K562 (cell line): ENCODE measurements around the gene CCL3. TPM values are rescaled to one million over a fixed set of nuclear protein-coding genes. Genes with fewer than 3 reads are reported as not detected.

Source experiments
- ATAC-seq: fragments of 200-7000 bp; cut with Tn5 transposase; 3 replicates; pipeline ENCODE4 v1.9.1; 2020; ENCODE audit warnings: moderate library complexity
- BruUV-seq: library from RNA; stranded (reverse); fragments of 400-500 nt; replicated peaks from 2 replicates; lab custom pipeline; 2021; lab: Mats Ljungman, UMichigan
- CTCF ChIA-PET: fragments of 300-600 bp; formaldehyde crosslinking; extraction: SDS; loops from one replicate; lab custom pipeline; 2021; ENCODE audit warnings: low intra/inter-chr PET ratio; lab: Yijun Ruan, JAX
- POLR2A ChIA-PET: fragments of 300-600, 350-650 bp; sonication (Branson Sonifier 250); formaldehyde crosslinking; extraction: SDS; loops from one replicate; lab custom pipeline; 2021; ENCODE audit warnings: antibody characterized with exemption, inconsistent platforms; lab: Yijun Ruan, JAX
- DNase-seq, 4 experiments: peaks; one replicate each; pipeline versions ENCODE4 v3.0.0 to v3.0.0-alpha.2; 2011 to 2018; ENCODE audit warnings: low spot score in 3 of 4, mixed read lengths in 3 of 4; ENCODE audit errors: extremely low read depth in 1 of 4
- FAIRE-seq: peaks from 2 replicates; lab custom pipeline; 2011; peaks lifted over from hg19 to GRCh38; lab: Jason Lieb, UNC
- H2AFZ ChIP-seq: 2 replicates; pipeline ENCODE4 v1.6.0; 2011; ENCODE audit warnings: low read depth, low read length, control low read depth, inconsistent platforms
- H3K27ac ChIP-seq: fragments of 200-600 bp; 3 replicates; pipeline ENCODE4 v1.8.0; 2011; ENCODE audit warnings: low read depth, mild to moderate bottlenecking, control low read depth, inconsistent platforms, low read length, moderate library complexity, mixed read lengths; ENCODE audit errors: extremely low read depth
- H3K27me3 ChIP-seq, 2 experiments: fragments of 300-600 bp in 1 of 2; 2 replicates in 1 of 2; 3 replicates in 1 of 2; pipeline versions ENCODE4 v1.6.0 to v1.8.0; 2011; ENCODE audit warnings: inconsistent platforms in 2 of 2, low read length in 2 of 2, mild to moderate bottlenecking in 1 of 2, mixed read lengths in 1 of 2, moderate library complexity in 1 of 2; ENCODE audit not compliant: control insufficient read depth in 2 of 2, insufficient read depth in 2 of 2
- H3K36me3 ChIP-seq: fragments of 300-600 bp; 3 replicates; pipeline ENCODE4 v1.8.0; 2011; ENCODE audit warnings: mild to moderate bottlenecking, low read length, inconsistent platforms; ENCODE audit not compliant: control insufficient read depth, insufficient read depth
- H3K4me1 ChIP-seq, 2 experiments: fragments of 200-600 bp in 1 of 2; replicated peaks in 1 of 2; 2 replicates in 1 of 2; 3 replicates in 1 of 2; pipeline versions ENCODE4 v1.5.1 to v1.8.0; 2011; ENCODE audit warnings: inconsistent platforms in 2 of 2, low read length in 2 of 2, mild to moderate bottlenecking in 1 of 2, mixed read lengths in 1 of 2, moderate library complexity in 1 of 2; ENCODE audit not compliant: control insufficient read depth in 2 of 2, insufficient read depth in 2 of 2
- H3K4me2 ChIP-seq: 2 replicates; pipeline ENCODE4 v1.6.1; 2011; ENCODE audit warnings: low read length, control low read depth, inconsistent platforms, mixed read lengths; ENCODE audit not compliant: insufficient read depth
- H3K4me3 ChIP-seq: fragments of 200-600 bp; sonication (generic), shearing (Covaris generic); 2 replicates; pipeline ENCODE4 v1.5.1; 2016; ENCODE audit warnings: control low read depth, inconsistent platforms
- H3K79me2 ChIP-seq: fragments of 200-600 bp; 3 replicates; pipeline ENCODE4 v1.8.0; 2011; ENCODE audit warnings: low read length, inconsistent platforms; ENCODE audit not compliant: control insufficient read depth, insufficient read depth
- H3K9ac ChIP-seq, 2 experiments: 2 replicates each; pipeline versions ENCODE4 v1.6.0 to v1.6.1; 2011; ENCODE audit warnings: low read depth in 2 of 2, low read length in 2 of 2, control low read depth in 1 of 2, inconsistent platforms in 1 of 2, mild to moderate bottlenecking in 1 of 2, mixed read lengths in 1 of 2; ENCODE audit not compliant: insufficient read depth in 1 of 2
- H3K9me1 ChIP-seq: one replicate; pipeline ENCODE4 v1.6.0; 2011; ENCODE audit warnings: inconsistent platforms, mild to moderate bottlenecking, low read length, moderate library complexity; ENCODE audit not compliant: control insufficient read depth, insufficient read depth
- H3K9me3 ChIP-seq: replicated peaks from 2 replicates; pipeline ENCODE4 v1.5.1; 2011; ENCODE audit warnings: low read depth, low read length, inconsistent platforms; ENCODE audit not compliant: control insufficient read depth, insufficient read depth
- H4K20me1 ChIP-seq: replicated peaks from 2 replicates; pipeline ENCODE4 v1.6.1; 2011; ENCODE audit warnings: low read length, inconsistent platforms, mixed read lengths; ENCODE audit not compliant: control insufficient read depth, insufficient read depth
- ARHGAP35 ChIP-seq: fragments of 450-650 bp; IDR thresholded peaks from 2 replicates; pipeline ENCODE4 v1.6.1; 2018; ENCODE audit not compliant: partially characterized antibody
- E2F1 ChIP-seq: sonication (generic); formaldehyde crosslinking; IDR thresholded peaks from 2 replicates; pipeline ENCODE4 v1.8.1; 2023; ENCODE audit warnings: mild to moderate bottlenecking, missing genetic modification reagents, moderate library complexity
- ETS1 ChIP-seq: conservative IDR thresholded peaks from 2 replicates; pipeline ENCODE4 v1.6.1; 2011; ENCODE audit warnings: low read depth, mild to moderate bottlenecking, low read length; ENCODE audit not compliant: control insufficient read depth
- HDGF ChIP-seq: fragments of 450-650 bp; IDR thresholded peaks from 2 replicates; pipeline ENCODE4 v1.6.1; 2016
- KDM2B ChIP-seq: fragments of 250-450 bp; sonication (Bioruptor Pico); IDR thresholded peaks from 2 replicates; pipeline ENCODE4 v1.8.0; 2021; ENCODE audit warnings: mild to moderate bottlenecking, moderate library complexity
- KLF13 ChIP-seq: fragments of 450-650 bp; IDR thresholded peaks from 2 replicates; pipeline ENCODE4 v1.6.1; 2016; ENCODE audit warnings: missing genetic modification characterization, low read depth, mild to moderate bottlenecking, missing compliant biosample characterization, moderate library complexity, borderline replicate concordance
- NFYB ChIP-seq: IDR thresholded peaks from 2 replicates; pipeline ENCODE4 v1.6.1; 2011; ENCODE audit warnings: mild to moderate bottlenecking, moderate library complexity; ENCODE audit not compliant: insufficient read length; ENCODE audit errors: extremely low read depth
- NR2C1 ChIP-seq, 2 experiments: fragments of 450-650 bp; IDR thresholded peaks; 2 replicates each; pipeline ENCODE4 v1.6.1; 2017; ENCODE audit warnings: mild to moderate bottlenecking in 2 of 2, antibody characterized with exemption in 1 of 2, inconsistent platforms in 1 of 2, missing compliant biosample characterization in 1 of 2, missing genetic modification characterization in 1 of 2
- TRIM28 ChIP-seq: fragments of 450-650 bp; IDR thresholded peaks from 2 replicates; pipeline ENCODE4 v1.6.1; 2017
- YBX1 ChIP-seq: fragments of 450-650 bp; IDR thresholded peaks from 2 replicates; pipeline ENCODE4 v1.7.1; 2016; ENCODE audit warnings: mild to moderate bottlenecking
- ZBTB9 ChIP-seq: fragments of 450-650 bp; formaldehyde crosslinking; IDR thresholded peaks from 2 replicates; pipeline ENCODE4 v1.4.0; 2020; ENCODE audit warnings: mild to moderate bottlenecking, moderate library complexity
- WGBS: fragments of 100-300 bp; shearing (Covaris generic); methylation state at CpG from one replicate; pipeline ENCODE4 v1.1.6; 2016; ENCODE audit warnings: low coverage, mixed read lengths; ENCODE audit not compliant: insufficient coverage; ENCODE audit errors: missing lambda C conversion rate; 5-methylcytosine and 5-hydroxymethylcytosine counted together
- in situ Hi-C: fragments of 300-500 bp; cut with MboI; formaldehyde crosslinking; loops from 4 replicates; pipeline ENCODE4 v1.15.0; 2018; ENCODE audit warnings: inconsistent platforms, mixed read lengths
- intact Hi-C: fragments of 100-400 bp; cut with micrococcal nuclease; formaldehyde crosslinking; loops from 2 replicates; pipeline ENCODE4 v1.14.2; 2022
- polyA plus RNA-seq, 8 experiments: library from polyadenylated mRNA; depleted of rRNA in 4 of 8; stranded (reverse) in 5 of 8; unstranded in 3 of 8; fragments of >200 nt; fragmentation: Nextera tagmentation in 2 of 8; fragmentation: Illumina TruSeq in 1 of 8; extraction: Ambion mirVana in 2 of 8; extraction: Trizol in 1 of 8; gene quantifications; 2 replicates each; pipeline versions ENCODE4 v1.2.1 to v1.2.3, GENCODE V29; 2011 to 2014; ENCODE audit warnings: inconsistent platforms in 1 of 8, missing spikeins in 1 of 8
- total RNA-seq, 7 experiments: library from RNA; depleted of rRNA in 6 of 7; stranded (reverse); fragments of >200 nt in 6 of 7; fragmentation: Illumina TruSeq in 2 of 7; extraction: Trizol in 2 of 7; gene quantifications; 2 replicates each; pipeline versions ENCODE4 v1.2.1 to v1.2.3, GENCODE V29; 2011 to 2021; ENCODE audit warnings: low replicate concordance in 1 of 7
- TF ChIP-seq, protein P1 (sequence below): sonication (generic); formaldehyde crosslinking; IDR thresholded peaks from 2 replicates; pipeline ENCODE4 v1.8.1; 2023; ENCODE audit warnings: missing genetic modification reagents, mild to moderate bottlenecking, borderline replicate concordance

The CCL3 gene
- total and polyA plus RNA-seq, 9 of the 15 experiments (the other 6 are each of a cell fraction or from before 2014, with no cell fraction given) = 0.58 TPM; not detected in 8

DNA sequence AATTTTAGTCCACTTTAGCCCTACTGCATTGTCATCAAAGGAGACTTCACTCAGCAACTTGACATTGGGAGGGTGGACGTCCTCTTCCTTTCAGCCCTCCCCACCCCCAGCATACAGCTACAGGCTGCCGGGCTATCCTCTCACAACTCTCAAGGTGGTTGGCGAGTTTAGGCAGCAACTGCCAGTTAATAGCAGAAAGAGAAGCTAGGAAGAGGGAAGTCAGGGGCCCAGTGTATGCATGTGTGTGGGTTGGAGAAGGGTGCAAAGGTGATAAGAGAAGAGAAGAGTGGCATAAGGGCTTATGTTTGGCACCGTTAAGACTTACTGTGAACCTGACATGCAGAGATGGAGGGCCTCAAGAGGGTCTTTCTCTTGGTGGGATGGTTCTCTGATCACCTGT is 45.5 kb upstream of the CCL3 start (continued):
- no peak for TF ChIP-seq E2F1 (CRISPR knock-in tag)
- no peak for TF ChIP-seq NFYB
- TF ChIP-seq KDM2B = no peak
- no peak for TF ChIP-seq ETS1

DNA sequence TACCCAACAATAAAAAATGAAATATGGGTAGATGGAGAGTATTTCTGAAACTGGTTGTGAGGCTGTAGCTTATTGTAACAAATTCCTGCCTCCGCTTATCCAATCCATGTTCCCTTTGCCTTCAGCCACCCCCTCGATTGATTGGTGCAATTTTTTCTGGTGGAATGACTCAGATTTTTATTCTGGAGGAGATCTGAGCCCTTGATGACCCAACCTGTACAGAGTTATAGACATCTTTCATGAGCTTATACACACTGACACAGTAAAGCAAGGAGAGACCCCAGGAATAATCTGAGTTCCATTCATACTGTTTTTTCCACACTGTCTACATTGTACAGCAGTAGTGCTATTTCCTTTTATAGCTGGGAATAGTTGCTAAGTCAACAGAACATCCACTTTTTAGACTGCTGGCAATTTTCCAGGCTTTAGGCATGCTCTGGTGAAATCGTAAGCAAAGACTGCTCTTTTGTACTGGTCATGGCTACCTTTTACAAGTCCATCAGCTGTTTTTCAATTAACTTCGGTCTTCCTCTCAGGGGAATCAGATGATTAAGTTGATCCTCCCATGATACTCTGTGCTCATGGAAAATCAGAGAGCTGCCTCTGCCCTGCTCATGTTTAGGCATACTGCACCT is 43.8 kb upstream of the CCL3 start:
- FAIRE-seq = no peak
- Histone ChIP-seq H3K27me3 (no peaks in the 10 kb centered on the region; a peak in 1 of 5 replicates), H4K20me1 (no peaks in the 10 kb centered on the region), H3K4me1 (no peaks in the 10 kb centered on the region), H2AFZ (no peak overlapping the region), H3K79me2 (no peaks in the 10 kb centered on the region), H3K36me3 (no peaks in the 10 kb centered on the region), H3K4me2 (no peak overlapping the region), H3K4me3 (no peak overlapping the region), H3K9me1 (no peaks in the 10 kb centered on the region), H3K27ac (no peak overlapping the region), H3K9ac (no peak overlapping the region), H3K9me3 (no peaks in the 10 kb centered on the region)
- BruUV-seq = no TSS peak
- ChIA-PET CTCF (interaction anchor here (0.5 kb wide), 1 partner anchor 15 kb away, joined by 3 read pairs; no protein-coding TSS in a partner anchor), POLR2A (no interaction called here)
- intact Hi-C loops = no loop called here
- no peak for ATAC-seq
- no peak for DNase-seq
- WGBS = 0% methylated on average over 4 of the region's 4 CpGs
- in situ Hi-C loops = no loop called here
- TF ChIP-seq TRIM28 = no peak
- no peak for TF ChIP-seq KLF13
- no peak for TF ChIP-seq ARHGAP35
- TF ChIP-seq ZBTB9 (CRISPR knock-in tag) = no peak
- TF ChIP-seq, protein P1, sequence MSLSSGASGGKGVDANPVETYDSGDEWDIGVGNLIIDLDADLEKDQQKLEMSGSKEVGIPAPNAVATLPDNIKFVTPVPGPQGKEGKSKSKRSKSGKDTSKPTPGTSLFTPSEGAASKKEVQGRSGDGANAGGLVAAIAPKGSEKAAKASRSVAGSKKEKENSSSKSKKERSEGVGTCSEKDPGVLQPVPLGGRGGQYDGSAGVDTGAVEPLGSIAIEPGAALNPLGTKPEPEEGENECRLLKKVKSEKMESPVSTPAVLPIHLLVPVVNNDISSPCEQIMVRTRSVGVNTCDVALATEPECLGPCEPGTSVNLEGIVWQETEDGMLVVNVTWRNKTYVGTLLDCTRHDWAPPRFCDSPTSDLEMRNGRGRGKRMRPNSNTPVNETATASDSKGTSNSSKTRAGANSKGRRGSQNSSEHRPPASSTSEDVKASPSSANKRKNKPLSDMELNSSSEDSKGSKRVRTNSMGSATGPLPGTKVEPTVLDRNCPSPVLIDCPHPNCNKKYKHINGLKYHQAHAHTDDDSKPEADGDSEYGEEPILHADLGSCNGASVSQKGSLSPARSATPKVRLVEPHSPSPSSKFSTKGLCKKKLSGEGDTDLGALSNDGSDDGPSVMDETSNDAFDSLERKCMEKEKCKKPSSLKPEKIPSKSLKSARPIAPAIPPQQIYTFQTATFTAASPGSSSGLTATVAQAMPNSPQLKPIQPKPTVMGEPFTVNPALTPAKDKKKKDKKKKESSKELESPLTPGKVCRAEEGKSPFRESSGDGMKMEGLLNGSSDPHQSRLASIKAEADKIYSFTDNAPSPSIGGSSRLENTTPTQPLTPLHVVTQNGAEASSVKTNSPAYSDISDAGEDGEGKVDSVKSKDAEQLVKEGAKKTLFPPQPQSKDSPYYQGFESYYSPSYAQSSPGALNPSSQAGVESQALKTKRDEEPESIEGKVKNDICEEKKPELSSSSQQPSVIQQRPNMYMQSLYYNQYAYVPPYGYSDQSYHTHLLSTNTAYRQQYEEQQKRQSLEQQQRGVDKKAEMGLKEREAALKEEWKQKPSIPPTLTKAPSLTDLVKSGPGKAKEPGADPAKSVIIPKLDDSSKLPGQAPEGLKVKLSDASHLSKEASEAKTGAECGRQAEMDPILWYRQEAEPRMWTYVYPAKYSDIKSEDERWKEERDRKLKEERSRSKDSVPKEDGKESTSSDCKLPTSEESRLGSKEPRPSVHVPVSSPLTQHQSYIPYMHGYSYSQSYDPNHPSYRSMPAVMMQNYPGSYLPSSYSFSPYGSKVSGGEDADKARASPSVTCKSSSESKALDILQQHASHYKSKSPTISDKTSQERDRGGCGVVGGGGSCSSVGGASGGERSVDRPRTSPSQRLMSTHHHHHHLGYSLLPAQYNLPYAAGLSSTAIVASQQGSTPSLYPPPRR = no peak
- TF ChIP-seq NR2C1 (IDR thresholded peaks at IDR 0.05) = no peak
- no peak for TF ChIP-seq NR2C1 (tag; IDR thresholded peaks at IDR 0.05)
- TF ChIP-seq HDGF = no peak
- no peak for TF ChIP-seq YBX1
